IPS DF 4.7 (cell line): ENCODE measurements around the gene TMA7B.
"Not testable (repeated sequence)": the region's sequence is repeated elsewhere in the genome, so short reads cannot be mapped to it uniquely, and the experiment has no call there.

Experiments used
- DNase-seq: peaks from one replicate; pipeline ENCODE4 v3.0.0-alpha.2; 2013; ENCODE audit warnings: low spot score; ENCODE audit errors: extremely low read depth

The TMA7B gene

DNA sequence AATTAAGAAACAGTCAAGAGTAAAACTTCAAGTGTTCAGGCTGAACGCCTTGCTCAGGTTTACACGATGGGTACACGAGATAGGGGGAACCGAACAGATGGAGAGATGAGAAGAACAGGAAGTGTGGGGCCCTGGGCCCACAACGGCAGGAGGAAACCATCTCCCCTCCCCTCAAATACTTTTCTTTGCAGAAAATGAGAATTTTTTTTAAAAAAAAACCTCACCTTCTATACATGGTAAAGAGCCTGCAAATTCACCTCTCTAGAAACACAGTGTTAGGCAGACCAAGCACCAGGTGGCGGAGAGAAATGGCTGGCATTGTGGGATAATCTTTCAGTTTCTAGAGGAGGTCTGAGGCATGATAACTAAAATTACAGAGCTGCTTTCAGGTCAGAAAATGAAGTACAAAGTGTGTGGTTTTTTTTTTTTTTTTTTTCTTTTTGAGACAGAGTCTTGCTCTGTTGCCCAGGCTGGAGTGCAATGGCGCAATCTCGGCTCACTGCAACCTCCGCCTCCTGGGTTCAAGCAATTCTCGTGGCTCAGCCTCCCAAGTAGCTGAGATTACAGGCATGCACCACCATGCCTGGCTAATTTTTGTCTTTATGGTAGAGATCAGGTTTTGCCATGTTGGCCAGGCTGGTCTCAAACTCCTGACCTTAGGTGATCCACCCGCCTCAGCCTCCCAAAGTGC is 8.4 kb upstream of the TMA7B start:
- not testable (repeated sequence) for DNase-seq

DNA sequence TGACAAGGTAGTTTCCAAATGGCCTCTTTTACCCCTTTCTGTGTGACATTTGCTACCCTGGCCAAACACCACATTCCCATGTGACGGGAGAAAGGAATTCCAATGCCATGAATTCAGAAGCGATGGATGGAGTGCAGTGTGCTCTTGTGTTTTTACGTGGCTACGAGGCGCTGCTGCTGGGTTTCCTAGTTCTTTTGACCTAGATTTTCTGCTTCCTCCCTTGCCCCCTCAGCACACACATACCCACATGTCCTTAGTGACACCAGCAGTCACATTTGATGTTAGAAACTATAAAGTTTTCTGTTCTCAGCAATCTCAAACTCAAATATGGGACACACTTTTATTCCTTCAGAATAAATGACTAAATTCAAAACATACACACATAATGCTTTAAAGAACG is 7.8 kb upstream of the TMA7B start:
- no peak for DNase-seq

- DNase-seq: no peak
Observed at GRCh38 chr22:39953101-39953500, 7.1 kb upstream of the TMA7B start.

DNA sequence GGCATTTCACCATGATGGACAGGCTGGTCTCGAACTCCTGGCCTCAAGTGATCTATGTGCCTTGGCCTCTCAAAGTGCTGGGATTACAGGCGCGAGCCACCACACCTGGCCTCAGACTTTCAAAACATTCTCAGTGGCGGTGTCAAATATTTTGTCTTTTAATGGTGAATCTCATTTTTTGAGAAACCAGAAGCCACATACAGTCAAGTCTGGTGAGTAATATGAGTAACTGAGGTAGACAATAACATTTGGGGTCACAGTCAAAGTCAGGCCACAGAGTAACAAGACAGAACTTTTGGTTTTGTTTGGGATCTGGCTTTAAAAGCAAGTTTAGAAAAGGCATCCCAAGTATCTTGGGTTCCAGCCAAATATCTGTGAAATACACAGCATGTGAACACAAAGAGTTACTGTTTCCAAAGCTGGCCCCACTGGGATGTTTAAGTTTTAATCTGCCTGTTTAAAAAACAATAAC is 5.6 kb upstream of the TMA7B start:
- no peak for DNase-seq

DNA sequence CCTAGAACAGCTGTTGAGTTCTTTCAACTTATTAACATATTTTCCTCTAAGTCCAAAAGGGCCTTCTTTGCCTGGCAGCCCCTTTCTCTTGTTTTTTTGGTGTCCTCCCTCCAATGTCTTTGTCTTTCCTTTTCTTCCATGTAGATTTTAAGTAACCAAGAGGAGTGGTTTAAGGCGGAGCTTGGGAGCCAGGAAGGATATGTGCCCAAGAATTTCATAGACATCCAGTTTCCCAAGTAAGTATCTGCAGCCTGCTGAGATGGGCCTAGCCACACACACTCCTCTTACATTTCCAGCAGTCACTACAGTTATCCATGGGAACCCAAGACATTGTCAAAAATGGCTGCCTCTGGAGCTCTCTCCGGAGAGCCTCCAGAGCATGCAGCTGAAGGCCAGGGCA is 4.5 kb upstream of the TMA7B start:
- DNase-seq: no peak

DNA sequence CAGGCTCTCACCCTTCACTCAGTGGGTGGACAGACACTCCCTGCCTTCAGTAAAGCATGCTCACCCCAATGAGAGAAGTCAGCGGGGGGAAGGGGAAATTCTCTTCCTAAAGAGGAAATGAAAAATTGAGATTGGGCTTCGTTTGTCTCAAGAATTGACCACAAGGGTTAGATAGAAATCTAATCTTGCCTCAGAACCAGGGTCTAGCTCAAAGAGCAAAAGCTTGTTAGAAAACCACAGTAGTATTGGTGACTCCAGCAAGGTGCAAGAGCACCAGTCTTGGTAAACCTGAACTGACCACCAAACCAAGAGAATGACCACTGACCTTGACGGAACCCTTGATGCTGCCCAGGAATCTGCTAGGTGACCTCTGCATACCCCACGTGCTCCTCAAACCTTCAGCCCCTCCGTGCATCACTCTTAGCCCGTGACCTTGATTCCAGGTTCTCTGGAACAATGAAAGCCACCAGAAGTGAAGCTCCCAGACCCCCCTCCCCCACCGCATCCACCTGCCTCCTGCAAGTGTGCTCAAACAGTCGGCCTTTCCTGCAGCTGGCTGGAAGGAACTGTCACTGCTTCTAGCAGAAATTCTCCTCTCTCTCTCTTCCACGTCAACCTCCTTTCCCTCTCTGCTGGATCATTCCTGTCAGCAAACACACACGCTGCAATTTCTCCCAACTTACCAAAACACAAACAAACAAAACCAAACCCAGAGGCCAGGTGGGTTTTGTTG is 3.1 kb upstream of the TMA7B start:
- DNase-seq: no peak

GRCh38 chr22:39958009-39958711 is 2.0 kb upstream of the TMA7B start:
- no peak for DNase-seq

GRCh38 chr22:39958949-39959639 is 1.1 kb upstream of the TMA7B start:
- no peak for DNase-seq

DNA sequence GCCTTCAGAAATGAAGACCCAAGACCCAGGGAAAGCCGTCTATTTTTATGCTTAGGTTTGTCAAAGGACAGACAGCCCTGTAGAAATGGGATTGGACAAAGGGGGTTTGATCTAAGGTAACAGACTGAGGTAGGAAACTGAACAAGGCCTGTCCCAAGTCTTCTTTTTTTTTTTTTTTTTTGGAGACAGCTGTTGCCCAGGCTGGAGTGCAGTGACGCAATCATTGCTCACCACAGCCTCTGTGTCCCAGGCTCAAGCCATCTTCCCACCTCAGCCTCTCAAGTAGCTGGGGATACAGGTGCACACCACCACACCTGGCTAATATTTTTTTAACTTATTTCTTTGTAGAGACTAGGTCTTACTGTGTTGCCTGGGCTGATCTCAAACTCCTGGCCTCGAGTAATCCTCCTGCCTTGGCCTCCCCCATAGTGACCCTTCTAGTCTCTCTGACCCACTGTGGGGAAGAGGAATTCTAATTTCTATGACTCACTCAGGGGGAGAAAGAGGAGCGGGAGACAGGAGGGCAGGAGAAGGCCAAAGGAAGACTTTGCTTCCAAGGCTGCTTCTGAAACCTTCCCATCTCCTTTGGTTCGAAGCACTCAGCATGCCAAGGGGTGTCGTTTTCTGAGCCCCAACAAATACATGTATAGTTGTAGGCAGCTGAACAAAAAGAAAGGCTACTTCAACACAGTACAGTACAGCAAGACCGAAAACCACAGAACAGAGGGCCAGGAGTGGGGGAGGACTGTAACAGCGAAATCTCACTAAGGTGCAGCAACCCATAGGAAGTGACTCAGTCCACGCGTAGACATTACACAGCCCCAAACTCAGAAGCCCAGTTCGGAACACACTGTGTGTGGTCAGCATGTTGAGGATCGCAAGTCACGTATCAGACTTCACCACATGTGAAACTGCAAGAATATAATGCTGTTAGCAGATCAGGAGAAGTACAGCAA is 872 bp downstream of the TMA7B start:
- no peak for DNase-seq

DNA sequence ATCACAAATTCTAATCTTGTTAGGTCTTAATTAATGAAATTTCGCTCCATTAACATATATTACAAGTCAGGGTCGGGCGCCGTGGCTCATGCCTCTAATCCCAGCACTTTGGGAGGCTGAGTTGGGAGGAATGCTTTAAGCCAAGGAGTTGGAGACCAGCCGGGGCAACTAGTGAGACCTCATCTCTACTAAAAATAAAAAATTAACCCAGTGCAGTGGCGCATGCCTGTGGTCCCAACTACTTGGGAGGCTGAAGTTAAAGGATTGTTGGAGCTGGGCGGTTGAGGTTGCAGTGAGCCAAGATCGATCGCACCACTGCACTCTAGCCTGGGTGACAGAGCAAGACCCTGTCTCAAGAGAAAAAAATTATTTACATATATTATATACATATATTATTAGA is 1.9 kb downstream of the TMA7B start:
- no peak for DNase-seq

DNA sequence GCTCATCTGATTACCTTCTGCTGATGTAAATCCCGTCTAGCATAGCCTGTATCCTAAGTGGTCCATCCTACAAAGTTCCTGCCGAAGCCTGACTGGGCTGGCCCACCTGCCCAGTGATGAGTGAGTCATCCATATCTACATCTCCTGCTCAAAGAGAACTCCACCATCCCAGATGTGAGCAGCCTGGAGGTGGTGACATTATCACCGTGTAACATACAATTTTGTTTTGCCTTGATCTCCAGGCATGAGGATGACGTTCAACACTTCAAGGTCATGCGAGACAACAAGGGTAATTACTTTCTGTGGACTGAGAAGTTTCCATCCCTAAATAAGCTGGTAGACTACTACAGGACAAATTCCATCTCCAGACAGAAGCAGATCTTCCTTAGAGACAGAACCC is 5.6 kb downstream of the TMA7B start:
- DNase-seq: no peak

DNA sequence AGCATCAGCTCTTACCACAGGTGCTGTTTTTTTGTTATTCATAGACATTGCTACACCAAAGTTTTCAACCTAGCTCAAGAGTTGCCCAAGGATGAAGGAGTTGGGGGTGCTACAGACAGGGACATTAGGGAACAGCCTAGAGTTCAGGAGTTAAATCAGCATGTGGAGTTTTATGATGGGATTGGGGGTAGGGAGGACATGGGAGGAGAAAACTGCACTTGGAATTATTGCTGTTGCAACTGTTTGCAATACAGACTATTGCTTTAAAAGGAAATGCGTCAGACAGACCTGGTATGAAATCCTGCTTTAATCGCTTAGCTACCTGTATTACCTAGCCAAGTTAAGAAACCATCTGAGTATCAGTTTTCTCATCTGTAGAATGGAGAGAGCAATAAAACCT is 6.3 kb downstream of the TMA7B start:
- DNase-seq: no peak

DNA sequence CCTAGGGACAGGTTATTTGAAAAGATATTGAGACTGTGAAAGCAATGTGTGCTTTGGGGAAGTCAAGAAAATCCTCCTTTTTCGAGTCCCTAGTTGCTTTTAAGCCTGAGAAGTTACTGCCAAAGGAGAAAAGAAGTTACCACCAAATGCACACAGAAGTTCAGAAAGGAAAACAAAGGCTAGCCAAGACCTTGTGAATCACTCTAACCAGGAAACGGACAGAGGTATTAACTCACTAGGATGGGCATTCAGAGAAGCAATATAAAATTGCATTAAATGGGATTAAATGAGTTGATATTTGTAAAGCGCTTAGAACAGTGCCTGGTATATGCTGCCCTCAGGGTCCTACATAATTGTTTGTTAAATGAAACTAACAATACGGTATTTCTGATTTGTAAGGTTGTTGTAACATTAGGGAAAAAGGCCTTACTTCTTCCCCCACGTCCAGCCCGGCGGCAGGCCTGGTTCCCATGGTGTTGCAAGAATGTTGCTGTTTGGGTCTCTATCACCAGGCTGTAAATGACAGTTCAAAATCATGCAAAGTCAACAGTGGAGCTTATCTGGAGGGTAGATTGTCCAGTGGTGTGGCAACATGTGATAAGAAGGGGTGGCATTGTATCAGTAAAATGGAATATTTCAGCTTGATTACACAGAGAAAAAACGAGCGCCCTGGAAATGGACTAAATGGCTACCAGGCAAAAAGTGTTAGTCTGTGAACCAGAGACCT is 7.1 kb downstream of the TMA7B start:
- no peak for DNase-seq

- DNase-seq: no peak
Observed at GRCh38 chr22:39967996-39968972, 8.1 kb downstream of the TMA7B start.

GRCh38 chr22:39970742-39971141 is 10.5 kb downstream of the TMA7B start:
- no peak for DNase-seq

DNA sequence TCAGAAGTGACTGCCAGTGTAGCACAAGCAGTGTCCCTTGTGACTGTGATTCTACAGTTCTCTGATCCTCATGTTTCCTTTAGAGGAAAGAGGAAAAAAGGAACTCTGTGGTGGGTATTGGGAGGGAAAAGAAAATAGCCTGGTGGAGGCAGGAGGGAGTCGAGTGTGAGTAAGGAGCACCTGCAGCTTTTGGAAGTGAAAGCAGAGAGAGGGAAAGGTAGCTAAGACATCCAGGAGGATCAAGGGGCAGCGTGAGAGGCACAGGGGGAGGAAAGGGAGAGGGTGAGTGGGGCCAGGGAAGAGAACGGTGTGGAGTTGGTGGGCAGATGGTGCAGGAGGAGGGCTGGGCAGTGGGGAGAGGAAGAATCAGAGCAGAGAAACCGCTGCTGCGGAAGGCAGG is 12.4 kb downstream of the TMA7B start:
- no peak for DNase-seq

DNA sequence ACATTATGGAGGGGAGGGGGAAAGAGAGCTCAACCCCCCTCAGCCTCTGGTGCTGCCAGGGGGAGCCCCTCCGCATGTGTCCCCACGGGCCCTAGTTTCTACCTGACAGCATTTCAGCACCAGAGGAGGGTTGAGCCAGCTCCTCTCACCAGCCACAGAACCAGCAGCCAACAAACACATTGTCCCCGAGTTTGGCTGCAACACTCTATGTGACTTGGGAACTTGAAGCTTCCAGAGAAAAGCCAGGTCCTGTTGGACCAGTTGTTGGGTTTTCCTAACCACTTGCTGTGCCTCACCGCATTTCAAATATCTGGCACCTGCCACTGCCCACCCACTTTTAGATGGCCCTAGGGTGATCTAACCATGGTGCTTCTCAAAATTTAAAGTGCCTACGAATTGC is 13.5 kb downstream of the TMA7B start:
- DNase-seq: no peak

DNA sequence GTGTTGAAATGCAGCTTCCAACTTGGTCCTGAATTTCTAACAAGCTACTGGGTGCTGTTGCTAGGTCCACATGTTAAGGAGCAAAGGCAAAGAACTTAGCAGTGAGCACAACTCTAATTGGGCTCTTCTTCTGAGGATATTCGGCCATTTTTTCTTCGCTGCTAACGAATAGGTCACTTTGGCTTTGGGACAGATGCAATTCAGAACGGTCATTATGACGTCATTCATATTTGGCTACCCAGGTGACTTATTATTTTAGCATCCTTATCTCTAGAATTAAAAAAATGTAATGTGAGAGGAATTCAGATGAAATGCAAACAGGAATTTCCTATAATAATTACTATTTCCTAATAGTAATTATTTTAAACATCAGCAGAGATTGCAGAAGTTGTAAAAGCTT is 13.9 kb downstream of the TMA7B start:
- DNase-seq: no peak

DNA sequence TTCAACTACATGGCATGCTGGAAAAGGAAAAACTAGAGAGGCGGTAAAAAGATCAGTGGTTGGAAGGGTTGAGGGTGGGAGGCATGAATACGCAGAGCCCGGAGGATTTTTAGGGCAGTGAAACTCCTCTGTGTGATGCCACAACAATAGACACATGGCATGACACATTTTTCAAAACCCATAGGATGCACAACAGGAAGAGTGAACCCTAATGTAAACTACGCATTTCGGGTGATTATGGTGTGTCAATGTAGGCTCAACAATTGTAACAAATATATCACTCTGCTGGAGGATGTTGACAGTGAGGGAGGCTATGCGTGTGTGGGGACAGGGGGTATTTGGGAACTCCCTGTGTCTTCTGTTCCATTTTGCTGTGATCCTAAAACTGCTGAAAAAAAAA is 18.9 kb downstream of the TMA7B start:
- DNase-seq: no peak
